Stimulated activated memory B cell treated with anti-CD40 and anti-IgM and Interleukin-4, amounts not matched to agents 10 μg/mL and 1 μg/mL and 100 μg/mL, for 72 hours (primary cell): ENCODE measurements around the gene XRCC5.

ENCODE experiments used
- ATAC-seq: fragments of 150-1000 bp; cut with Tn5 transposase; 2 replicates; pipeline ENCODE4 v1.10.0; 2021
- H3K27ac Mint-ChIP-seq: one replicate; pipeline ENCODE4 v1.8.0; 2022; ENCODE audit warnings: mild to moderate bottlenecking, mixed read lengths
- H3K27me3 Mint-ChIP-seq: one replicate; pipeline ENCODE4 v1.8.0; 2022; ENCODE audit warnings: mixed read lengths
- H3K36me3 Mint-ChIP-seq: one replicate; pipeline ENCODE4 v1.8.0; 2022; ENCODE audit warnings: mixed read lengths
- H3K4me1 Mint-ChIP-seq: one replicate; pipeline ENCODE4 v1.8.0; 2022; ENCODE audit warnings: mixed read lengths
- H3K4me3 Mint-ChIP-seq: one replicate; pipeline ENCODE4 v1.8.0; 2022; ENCODE audit warnings: mild to moderate bottlenecking, moderate library complexity, mixed read lengths
- H3K9me3 Mint-ChIP-seq: one replicate; pipeline ENCODE4 v1.8.0; 2022; ENCODE audit warnings: mixed read lengths

XRCC5 gene

DNA sequence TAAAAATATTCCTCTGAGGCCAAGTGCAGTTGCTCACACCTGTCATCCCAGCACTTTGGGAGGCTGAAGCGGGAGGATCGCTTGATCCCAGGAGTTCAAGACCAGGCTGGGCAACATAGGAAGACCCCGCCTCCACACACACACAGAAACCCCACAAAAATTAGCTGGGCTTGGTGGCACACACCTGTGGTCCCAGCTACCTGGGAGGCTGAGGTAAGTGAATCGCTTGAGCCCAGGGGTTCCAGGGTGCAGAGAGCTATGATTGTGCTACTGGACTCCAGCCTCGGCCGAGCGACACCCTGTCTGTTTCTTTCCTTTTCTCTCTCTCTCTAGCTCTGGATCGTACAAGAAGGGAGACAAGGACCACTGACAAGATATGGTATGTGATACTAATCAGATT, 1.8 kb upstream of the XRCC5 start:
- Mint-ChIP-seq H3K4me3 (no peak overlapping the region), H3K27ac (no peak overlapping the region), H3K27me3 (no peaks in the 10 kb centered on the region), H3K4me1 (peaks cover 11% of the 10 kb centered on the region), H3K36me3 (peaks cover 20% of the 10 kb centered on the region), H3K9me3 (no peaks in the 10 kb centered on the region)
- ATAC-seq: no peak

DNA sequence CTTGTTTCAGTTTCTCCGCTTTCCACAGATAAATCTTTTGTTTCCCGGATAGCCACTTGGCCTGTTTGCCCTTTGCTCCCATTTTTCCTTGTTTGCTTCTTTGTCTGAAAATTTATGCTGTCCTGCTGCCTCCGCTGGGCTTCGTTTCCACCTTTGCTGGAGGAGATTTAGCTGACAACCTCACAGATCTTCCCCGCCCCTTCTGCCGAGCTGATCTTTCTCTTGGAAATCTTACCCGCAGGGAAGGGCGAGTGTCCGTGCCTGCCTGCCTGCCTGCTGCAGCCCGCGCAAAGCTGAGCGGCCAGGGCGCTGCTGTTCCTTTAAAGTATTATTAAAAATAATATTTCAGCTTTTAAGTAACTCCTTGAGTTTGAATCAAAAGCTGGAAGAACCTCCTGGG, 1.4 kb upstream of the XRCC5 start:
- H3K4me1 Mint-ChIP-seq: peaks cover 16% of the 10 kb centered on the region
- no peaks in the 10 kb centered on the region for H3K27me3 Mint-ChIP-seq
- peaks cover 22% of the 10 kb centered on the region for H3K36me3 Mint-ChIP-seq
- ATAC-seq: no peak
- H3K9me3 Mint-ChIP-seq: no peaks in the 10 kb centered on the region
- no peak overlapping the region for H3K27ac Mint-ChIP-seq
- H3K4me3 Mint-ChIP-seq: no peak overlapping the region

DNA sequence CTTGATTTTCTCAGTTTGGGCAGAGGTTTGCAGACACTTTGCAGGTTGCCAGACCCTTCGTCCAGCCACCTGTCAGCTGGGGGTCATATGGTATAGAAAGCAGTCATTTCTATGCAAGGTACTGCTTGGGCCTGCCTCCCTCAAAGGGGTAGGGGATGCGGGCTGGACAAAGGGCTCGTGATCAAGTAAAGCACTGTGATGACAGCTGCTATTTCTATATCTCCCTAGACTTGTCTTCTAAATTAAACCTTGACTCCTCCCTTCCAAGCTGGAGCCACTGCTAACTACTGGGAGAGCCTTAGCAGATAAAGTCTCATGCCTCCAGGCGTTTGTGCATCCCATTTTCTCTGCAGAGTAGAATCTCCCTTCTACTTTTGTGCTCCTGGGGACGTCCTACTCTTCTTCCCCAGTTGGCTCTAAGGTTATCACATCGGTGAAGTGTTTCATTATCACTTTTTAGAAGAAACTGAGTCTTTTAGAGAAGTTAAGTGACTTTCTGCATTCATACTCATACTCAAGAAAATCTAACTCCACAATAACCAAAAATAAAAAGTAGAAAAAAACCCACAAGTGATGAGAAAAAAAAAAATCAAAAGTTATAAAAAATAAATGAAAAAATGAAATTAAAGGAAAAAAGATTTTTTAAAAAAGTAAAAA, 710 bp upstream of the XRCC5 start:
- Mint-ChIP-seq H3K36me3 (peaks cover 28% of the 10 kb centered on the region), H3K9me3 (no peaks in the 10 kb centered on the region), H3K4me1 (peaks cover 22% of the 10 kb centered on the region), H3K4me3 (peak overlapping the region; percentile 99), H3K27ac (peak overlapping the region; percentile 97), H3K27me3 (no peaks in the 10 kb centered on the region)
- ATAC-seq: no peak

DNA sequence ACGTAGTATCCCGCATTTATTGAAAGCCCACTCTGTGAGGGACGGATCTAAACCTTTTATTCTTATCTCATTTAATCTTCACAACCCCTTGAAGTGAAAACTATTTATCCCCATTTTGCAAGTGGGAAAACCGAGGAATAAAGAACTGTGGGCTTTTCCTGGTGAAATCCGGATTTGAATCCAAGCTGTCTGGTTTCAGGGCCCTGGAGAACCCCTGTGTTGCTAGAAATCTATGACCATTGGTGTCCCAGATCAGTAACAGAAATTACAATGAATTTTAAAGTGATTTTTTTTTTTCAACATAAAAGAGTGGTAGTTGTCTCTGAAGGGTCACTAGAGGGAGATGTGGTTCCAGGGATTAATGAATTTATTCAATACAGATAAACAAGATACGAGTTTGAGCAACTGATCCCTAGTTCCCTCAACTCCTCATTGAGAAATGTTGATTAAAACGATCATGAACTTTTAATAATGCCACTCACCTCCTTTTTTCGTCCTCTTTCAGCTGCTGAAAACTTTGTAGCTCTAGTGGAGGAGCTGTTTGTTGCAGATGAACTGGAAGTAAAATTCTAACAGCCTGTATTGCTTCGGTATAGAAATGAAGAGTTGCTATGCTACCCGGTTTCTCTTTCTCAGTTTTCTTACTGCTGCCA, 940 bp downstream of the XRCC5 start:
- H3K27me3 Mint-ChIP-seq: no peaks in the 10 kb centered on the region
- ATAC-seq: no peak
- H3K9me3 Mint-ChIP-seq: no peaks in the 10 kb centered on the region
- H3K4me3 Mint-ChIP-seq: peak overlapping the region; percentile 99
- peaks cover 44% of the 10 kb centered on the region for H3K36me3 Mint-ChIP-seq
- H3K27ac Mint-ChIP-seq: peak overlapping the region; percentile 97
- peaks cover 39% of the 10 kb centered on the region for H3K4me1 Mint-ChIP-seq

DNA sequence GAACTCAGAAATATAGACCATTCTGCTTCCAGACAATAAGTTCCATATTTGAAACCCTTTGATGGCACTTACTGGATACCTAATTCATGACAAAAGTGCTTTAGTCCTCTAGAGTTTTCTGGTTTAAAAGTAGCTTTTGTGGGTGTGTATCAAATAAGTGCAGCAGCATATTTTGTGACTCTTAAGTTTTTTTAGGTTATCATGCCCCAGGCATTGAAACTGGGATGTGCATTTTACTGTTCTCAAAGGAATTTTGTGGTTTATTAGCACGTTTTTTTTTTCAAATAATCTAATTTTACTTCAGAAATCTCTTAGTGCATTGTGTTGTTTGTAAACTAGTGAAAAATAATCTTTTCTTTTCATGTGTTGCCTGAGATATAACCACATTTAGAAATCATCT, 1.5 kb downstream of the XRCC5 start:
- peaks cover 47% of the 10 kb centered on the region for H3K36me3 Mint-ChIP-seq
- H3K27ac Mint-ChIP-seq: peak overlapping the region; percentile 97
- peaks cover 43% of the 10 kb centered on the region for H3K4me1 Mint-ChIP-seq
- H3K4me3 Mint-ChIP-seq: peak overlapping the region; percentile 99
- H3K27me3 Mint-ChIP-seq: no peaks in the 10 kb centered on the region
- no peaks in the 10 kb centered on the region for H3K9me3 Mint-ChIP-seq
- ATAC-seq: no peak

DNA sequence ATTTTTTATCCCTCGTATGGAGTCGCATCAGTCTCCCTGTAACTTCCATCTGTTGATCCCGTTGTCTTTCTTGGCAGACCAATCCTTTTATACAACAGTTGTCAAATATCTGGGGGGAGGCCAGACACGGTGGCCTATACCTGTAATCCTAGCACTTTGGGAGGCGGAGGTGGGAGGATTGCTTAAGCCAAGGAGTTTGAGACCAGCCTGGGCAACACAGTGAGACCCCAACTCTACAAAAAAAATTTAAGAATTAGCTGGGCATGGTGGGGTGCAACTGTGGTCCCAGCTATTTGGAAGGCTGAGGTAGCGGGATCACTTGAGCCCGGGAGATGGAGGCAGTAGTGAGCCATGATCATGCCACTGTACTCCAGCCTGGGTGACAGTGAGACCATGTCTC, 2.0 kb downstream of the XRCC5 start:
- no peaks in the 10 kb centered on the region for H3K27me3 Mint-ChIP-seq
- H3K36me3 Mint-ChIP-seq: peaks cover 49% of the 10 kb centered on the region
- ATAC-seq: no peak
- no peaks in the 10 kb centered on the region for H3K9me3 Mint-ChIP-seq
- peak overlapping the region; percentile 97 for H3K27ac Mint-ChIP-seq
- peaks cover 45% of the 10 kb centered on the region for H3K4me1 Mint-ChIP-seq
- H3K4me3 Mint-ChIP-seq: peak overlapping the region; percentile 99

DNA sequence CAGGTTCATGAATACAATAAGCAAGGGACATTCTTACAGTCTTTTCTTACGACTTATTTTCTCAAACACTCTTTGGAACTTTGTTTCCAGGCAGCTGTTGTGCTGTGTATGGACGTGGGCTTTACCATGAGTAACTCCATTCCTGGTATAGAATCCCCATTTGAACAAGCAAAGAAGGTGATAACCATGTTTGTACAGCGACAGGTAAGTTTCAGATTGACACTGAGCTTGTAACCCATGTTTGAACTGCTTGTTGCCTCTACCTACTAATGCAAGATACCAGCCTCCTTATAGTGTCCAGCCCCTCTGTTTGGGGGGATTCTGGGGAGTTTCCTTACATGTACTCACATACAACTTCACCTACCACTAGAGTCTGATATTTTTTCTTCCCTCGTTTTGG, 3.8 kb downstream of the XRCC5 start:
- Mint-ChIP-seq H3K27ac (peak overlapping the region; percentile 95), H3K4me3 (no peak overlapping the region), H3K27me3 (no peaks in the 10 kb centered on the region), H3K4me1 (peaks cover 57% of the 10 kb centered on the region), H3K9me3 (no peaks in the 10 kb centered on the region), H3K36me3 (peaks cover 67% of the 10 kb centered on the region)
- ATAC-seq: no peak

DNA sequence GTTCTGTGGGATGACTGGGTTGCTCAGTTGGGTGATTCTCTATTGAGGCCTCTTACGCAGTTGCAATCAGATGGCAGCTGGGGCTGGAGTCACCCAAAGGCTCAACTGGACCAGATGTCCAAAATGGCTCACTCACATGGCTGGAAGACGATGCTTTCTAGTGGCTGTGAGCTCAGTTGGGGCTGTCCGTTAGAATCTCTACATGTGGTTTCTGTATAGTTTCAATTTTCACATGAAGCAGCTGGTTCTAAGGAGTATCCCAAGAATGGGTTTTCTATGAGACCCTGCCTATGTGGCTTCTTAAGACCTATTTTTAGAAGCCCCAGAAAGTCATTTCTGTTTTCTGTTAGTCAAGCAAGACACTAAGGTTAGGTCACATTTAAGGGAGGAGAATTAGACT, 4.4 kb downstream of the XRCC5 start:
- H3K9me3 Mint-ChIP-seq: no peaks in the 10 kb centered on the region
- peak overlapping the region; percentile 95 for H3K27ac Mint-ChIP-seq
- H3K27me3 Mint-ChIP-seq: no peaks in the 10 kb centered on the region
- peak; percentile 39 for ATAC-seq
- H3K4me1 Mint-ChIP-seq: peaks cover 57% of the 10 kb centered on the region
- peaks cover 73% of the 10 kb centered on the region for H3K36me3 Mint-ChIP-seq
- H3K4me3 Mint-ChIP-seq: no peak overlapping the region

DNA sequence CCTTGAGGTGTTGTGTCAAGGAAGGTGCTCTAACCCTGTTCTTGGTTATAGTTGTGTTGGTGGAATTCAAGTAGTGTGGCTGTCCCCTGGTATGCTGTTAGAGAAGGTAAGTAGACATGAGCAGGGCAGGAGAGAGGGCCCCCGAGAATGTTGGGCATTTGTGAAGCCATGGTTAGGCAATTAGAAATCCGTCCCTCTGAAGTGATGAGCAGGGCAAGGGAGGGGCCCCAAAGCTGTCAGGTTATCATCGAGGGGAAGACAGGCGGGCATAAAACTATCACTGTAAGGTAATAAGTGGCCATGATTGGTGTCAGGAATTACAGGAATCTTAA, 5.2 kb downstream of the XRCC5 start:
- ATAC-seq: peak; percentile 17
- peaks cover 70% of the 10 kb centered on the region for H3K36me3 Mint-ChIP-seq

DNA sequence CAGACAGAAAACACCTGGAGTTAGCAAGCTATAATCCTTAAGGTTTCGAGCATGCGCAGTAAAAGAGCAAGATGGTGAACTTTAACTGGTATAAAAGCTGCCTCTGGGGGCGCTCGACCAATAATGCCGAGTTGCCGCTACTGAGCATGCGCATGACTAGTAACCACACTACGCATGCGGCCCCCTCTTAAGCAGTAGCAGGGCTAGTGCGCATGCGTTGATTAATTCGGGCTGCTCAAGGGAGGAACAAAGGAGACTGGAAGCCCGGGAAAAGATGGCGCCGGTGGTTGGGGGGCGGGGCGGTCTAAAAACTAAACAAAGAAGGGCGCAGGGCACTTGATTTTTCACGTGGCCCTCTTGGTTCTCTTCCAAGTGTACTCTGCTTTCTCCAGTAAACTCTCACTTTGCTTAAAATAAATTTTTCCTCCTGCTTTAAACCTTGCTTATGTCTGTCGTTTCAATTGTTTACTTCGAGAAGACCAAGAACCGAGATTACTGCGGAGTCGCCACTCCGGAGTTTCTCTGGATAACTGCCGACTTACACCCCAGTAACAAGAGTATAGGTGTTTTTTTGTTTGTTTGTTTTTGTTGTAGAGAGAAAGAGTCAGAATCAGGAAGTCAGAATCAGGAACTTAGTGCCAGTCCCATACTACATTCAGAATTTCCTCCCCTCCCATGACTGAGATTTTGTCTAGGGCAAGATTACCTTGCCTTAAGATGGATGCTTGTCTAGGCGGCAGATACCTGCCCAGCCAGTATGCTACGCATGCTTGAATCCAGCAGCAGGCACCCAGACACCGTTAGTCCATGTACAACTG, 5.8 kb downstream of the XRCC5 start:
- Mint-ChIP-seq H3K27ac (peak overlapping the region; percentile 95), H3K4me1 (peaks cover 57% of the 10 kb centered on the region), H3K27me3 (no peaks in the 10 kb centered on the region), H3K9me3 (no peaks in the 10 kb centered on the region), H3K36me3 (peaks cover 73% of the 10 kb centered on the region), H3K4me3 (peak overlapping the region; percentile 87)
- ATAC-seq: peak; percentile 93

More for the DNA sequence above, 5.2 kb downstream of the XRCC5 start:
- Mint-ChIP-seq H3K27ac (peak overlapping the region; percentile 95), H3K4me1 (peaks cover 57% of the 10 kb centered on the region), H3K9me3 (no peaks in the 10 kb centered on the region), H3K4me3 (peak overlapping the region; percentile 87), H3K27me3 (no peaks in the 10 kb centered on the region)

DNA sequence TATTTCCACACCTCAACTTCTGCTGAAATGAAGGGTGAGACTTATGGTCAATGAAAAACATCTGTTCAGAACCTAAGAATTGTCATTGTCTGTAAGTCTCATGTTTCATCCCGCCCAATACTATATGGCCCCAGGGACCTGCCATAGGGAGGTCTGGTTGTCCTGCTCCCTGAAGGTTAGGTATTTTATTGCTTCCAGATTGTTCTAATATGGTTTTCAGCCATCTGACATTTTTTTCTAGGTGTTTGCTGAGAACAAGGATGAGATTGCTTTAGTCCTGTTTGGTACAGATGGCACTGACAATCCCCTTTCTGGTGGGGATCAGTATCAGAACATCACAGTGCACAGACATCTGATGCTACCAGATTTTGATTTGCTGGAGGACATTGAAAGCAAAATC, 7.3 kb downstream of the XRCC5 start:
- Mint-ChIP-seq H3K4me3 (no peak overlapping the region), H3K27ac (no peak overlapping the region), H3K36me3 (peaks cover 79% of the 10 kb centered on the region), H3K9me3 (no peaks in the 10 kb centered on the region), H3K4me1 (peaks cover 58% of the 10 kb centered on the region), H3K27me3 (no peaks in the 10 kb centered on the region)
- ATAC-seq: no peak

DNA sequence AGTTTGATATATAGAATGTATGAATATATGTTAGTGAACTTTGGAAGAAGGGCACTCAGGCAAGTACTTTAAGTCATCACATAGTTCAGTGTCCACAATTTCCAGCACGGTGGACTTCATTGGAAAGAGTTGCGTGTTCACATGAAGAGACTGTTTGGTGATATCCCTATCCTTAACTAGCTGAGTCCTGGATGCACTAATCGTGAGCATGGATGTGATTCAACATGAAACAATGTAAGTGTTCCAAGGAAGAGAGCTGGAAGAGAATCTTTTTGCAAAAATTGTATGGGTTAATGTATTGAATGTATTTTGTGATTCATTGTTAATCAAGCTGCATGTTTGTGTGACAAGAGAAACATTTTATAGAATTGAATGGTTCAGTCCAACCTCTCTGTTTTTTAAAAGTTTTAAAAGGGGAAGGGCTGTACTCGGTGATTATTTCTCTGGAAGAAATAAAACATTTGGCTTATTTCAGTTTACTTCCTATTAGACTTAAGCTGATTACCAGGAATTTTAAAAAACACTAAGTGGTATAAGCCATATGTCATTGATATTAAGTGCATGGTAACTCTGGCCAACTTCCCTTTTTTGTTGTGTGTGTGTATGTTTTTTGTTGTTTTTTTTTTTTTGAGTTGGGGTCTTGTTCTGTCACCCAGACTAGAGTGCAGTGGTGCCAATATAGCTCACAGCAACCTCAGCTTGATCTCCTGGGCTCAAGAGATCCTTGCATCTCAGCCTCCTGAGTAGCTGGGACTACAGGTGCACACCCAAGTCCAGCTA, 8.6 kb downstream of the XRCC5 start:
- Mint-ChIP-seq H3K27ac (no peak overlapping the region), H3K4me3 (no peak overlapping the region), H3K27me3 (no peaks in the 10 kb centered on the region), H3K9me3 (no peaks in the 10 kb centered on the region), H3K4me1 (peaks cover 50% of the 10 kb centered on the region), H3K36me3 (peaks cover 79% of the 10 kb centered on the region)
- ATAC-seq: no peak

DNA sequence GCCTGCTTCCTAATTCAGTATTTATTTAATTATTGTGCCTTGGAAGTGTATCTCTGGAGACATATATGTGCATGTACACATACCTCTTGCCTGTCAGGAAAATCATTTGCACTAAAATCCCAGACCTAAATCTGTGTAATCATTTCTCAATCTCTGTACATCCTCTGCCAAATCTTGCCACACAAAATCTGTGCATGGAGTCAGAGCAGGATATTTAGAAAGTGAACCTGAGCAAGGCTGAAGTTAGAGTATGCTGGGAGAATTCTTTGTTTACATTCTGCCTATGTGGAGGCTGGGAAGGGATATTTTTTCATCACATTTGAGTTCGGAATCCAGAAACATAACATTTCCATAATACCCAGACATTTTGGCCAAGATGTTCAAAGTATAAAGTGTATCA, 9.3 kb downstream of the XRCC5 start:
- no peaks in the 10 kb centered on the region for H3K27me3 Mint-ChIP-seq
- no peak overlapping the region for H3K4me3 Mint-ChIP-seq
- no peaks in the 10 kb centered on the region for H3K9me3 Mint-ChIP-seq
- peaks cover 75% of the 10 kb centered on the region for H3K36me3 Mint-ChIP-seq
- H3K27ac Mint-ChIP-seq: no peak overlapping the region
- no peak for ATAC-seq
- peaks cover 43% of the 10 kb centered on the region for H3K4me1 Mint-ChIP-seq

DNA sequence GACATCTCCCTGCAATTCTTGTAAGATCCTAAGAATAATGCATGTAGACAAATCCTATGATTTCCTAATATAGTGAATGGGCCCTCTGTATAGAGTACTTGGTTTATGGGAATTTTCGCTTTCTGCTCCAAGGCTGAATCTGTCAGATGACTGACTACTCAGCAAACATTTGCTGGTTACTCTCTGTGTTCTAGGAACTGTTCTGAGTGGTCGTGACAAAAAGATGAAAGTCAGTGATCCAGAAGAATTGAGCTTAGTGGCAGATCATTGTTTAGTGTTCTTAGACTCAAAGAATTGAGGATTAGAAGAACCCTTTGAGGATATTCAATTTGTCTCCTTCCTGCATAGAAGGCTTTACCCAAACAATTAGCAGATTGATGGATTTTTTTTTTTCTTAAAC, 10.0 kb downstream of the XRCC5 start:
- Mint-ChIP-seq H3K4me3 (no peak overlapping the region), H3K4me1 (peaks cover 36% of the 10 kb centered on the region), H3K27ac (no peak overlapping the region), H3K9me3 (no peaks in the 10 kb centered on the region), H3K36me3 (peaks cover 69% of the 10 kb centered on the region), H3K27me3 (no peaks in the 10 kb centered on the region)
- ATAC-seq: no peak

DNA sequence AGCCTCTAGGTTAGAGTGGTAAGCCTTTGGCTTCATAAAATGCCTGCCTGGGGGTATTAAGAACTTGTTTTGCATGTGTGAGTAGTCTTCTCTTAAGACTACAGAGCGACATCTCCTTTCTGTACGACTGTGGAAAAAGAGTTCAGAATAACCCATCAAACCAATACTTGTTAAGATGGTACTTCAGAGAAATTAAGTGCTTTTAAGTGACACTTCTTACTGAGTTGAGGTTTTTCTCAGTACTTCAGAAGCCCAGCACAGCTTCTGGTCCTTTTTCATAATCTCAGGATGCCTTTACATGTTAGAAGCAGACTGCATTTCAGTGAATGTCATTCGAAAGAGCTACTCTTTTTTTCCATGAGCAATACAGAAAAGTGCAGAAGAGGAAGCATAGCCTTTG, 10.8 kb downstream of the XRCC5 start:
- Mint-ChIP-seq H3K27me3 (no peaks in the 10 kb centered on the region), H3K4me1 (peaks cover 28% of the 10 kb centered on the region), H3K4me3 (no peak overlapping the region), H3K36me3 (peaks cover 70% of the 10 kb centered on the region), H3K9me3 (no peaks in the 10 kb centered on the region), H3K27ac (no peak overlapping the region)
- no peak for ATAC-seq
